Uterus (tissue), 4 donors: ENCODE data around the gene NDNF. TPM values are rescaled to one million over a fixed set of nuclear protein-coding genes. Genes with fewer than 3 reads are reported as not detected.

Experiments
- DNase-seq, 2 donors: peaks; one replicate each; pipeline ENCODE4 v3.0.0-alpha.2; 2019 to 2020
- H3K27ac ChIP-seq, 2 donors: fragments of 200-600 bp; sonication (generic); 1 replicate in 1 of 2; 2 replicates in 1 of 2; pipeline ENCODE4 v1.5.1; 2016 to 2018
- H3K27me3 ChIP-seq, 2 donors: fragments of 200-600 bp; sonication (generic); one replicate each; pipeline ENCODE4 v1.5.1; 2018 to 2019; ENCODE audit warnings: control low read depth in 1 of 2
- H3K36me3 ChIP-seq, 2 donors: fragments of 200-600 bp; sonication (generic); one replicate each; pipeline ENCODE4 v1.5.1; 2019; ENCODE audit warnings: control low read depth in 1 of 2
- H3K4me1 ChIP-seq, 2 donors: fragments of 200-600 bp; sonication (generic); one replicate each; pipeline ENCODE4 v1.5.1; 2018 to 2019; ENCODE audit warnings: control low read depth in 1 of 2
- H3K4me3 ChIP-seq, 2 donors: fragments of 200-600 bp; sonication (generic); 1 replicate in 1 of 2; 2 replicates in 1 of 2; pipeline ENCODE4 v1.5.1; 2018 to 2019; ENCODE audit warnings: mild to moderate bottlenecking in 1 of 2
- H3K9me3 ChIP-seq, 2 donors: fragments of 200-600 bp; sonication (generic); one replicate each; pipeline ENCODE4 v1.5.1; 2019; ENCODE audit warnings: control low read depth in 1 of 2
- POLR2A ChIP-seq, 2 donors: fragments of 450-650 bp; IDR thresholded peaks; one replicate each; pipeline ENCODE4 v1.6.1; 2016; ENCODE audit warnings: antibody characterized with exemption in 2 of 2, mild to moderate bottlenecking in 1 of 2, moderate library complexity in 1 of 2
- intact Hi-C: fragments of 100-400 bp; cut with DNase I; formaldehyde crosslinking; loops from one replicate; pipeline ENCODE4 v1.15.1; 2023; ENCODE audit warnings: low total_unique reads
- total RNA-seq, 4 donors: library from RNA; depleted of rRNA in 3 of 4; stranded (reverse); fragments of >200 nt in 3 of 4; gene quantifications; one replicate each; pipeline versions ENCODE4 v1.1.0 to v1.2.4, GENCODE V29; 2014 to 2023
- TF ChIP-seq, protein P1 (sequence below), 4 experiments: fragments of 200-600 bp in 2 of 4; fragments of 450-650 bp in 2 of 4; sonication (generic) in 2 of 4; IDR thresholded peaks; one replicate each; pipeline ENCODE4 v1.5.1; 2016 to 2019; ENCODE audit warnings: antibody characterized with exemption in 4 of 4, mild to moderate bottlenecking in 2 of 4, moderate library complexity in 1 of 4
- donor health status: DM: yes; HTN: yes; CAD: no.

NDNF gene
- total RNA-seq, 4 donors from 2014 or later: 1.5 to 10.9 (median 8.0) TPM

DNA sequence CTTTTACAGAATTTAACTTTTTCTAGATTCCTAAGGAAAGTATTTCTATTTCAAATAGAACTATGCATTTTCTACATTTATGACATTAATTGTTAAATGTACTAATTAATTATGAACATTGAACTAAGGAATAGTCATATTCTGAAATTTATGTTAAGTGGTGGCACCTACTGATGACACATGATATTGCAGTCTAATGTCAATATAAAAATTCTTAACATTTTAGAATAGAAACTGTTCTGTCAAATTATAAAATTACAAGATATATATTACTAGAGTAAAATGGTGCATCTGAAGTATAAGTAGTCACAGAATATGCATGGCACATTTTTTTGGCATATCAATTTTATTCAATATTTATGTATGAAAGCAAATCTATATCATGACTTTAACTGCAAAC lies 40.2 kb upstream of the NDNF start:
- Histone ChIP-seq H3K27me3 (no peaks in the 10 kb centered on the region), H3K36me3 (no peaks in the 10 kb centered on the region), H3K9me3 (no peaks in the 10 kb centered on the region), H3K4me3 (no peak overlapping the region), H3K4me1 (no peaks in the 10 kb centered on the region), H3K27ac (no peak overlapping the region)
- intact Hi-C loops: no loop called here
- TF ChIP-seq, protein P1, sequence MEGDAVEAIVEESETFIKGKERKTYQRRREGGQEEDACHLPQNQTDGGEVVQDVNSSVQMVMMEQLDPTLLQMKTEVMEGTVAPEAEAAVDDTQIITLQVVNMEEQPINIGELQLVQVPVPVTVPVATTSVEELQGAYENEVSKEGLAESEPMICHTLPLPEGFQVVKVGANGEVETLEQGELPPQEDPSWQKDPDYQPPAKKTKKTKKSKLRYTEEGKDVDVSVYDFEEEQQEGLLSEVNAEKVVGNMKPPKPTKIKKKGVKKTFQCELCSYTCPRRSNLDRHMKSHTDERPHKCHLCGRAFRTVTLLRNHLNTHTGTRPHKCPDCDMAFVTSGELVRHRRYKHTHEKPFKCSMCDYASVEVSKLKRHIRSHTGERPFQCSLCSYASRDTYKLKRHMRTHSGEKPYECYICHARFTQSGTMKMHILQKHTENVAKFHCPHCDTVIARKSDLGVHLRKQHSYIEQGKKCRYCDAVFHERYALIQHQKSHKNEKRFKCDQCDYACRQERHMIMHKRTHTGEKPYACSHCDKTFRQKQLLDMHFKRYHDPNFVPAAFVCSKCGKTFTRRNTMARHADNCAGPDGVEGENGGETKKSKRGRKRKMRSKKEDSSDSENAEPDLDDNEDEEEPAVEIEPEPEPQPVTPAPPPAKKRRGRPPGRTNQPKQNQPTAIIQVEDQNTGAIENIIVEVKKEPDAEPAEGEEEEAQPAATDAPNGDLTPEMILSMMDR (IDR thresholded peaks at IDR 0.05): no peak
- no peak for TF ChIP-seq POLR2A (IDR thresholded peaks at IDR 0.05)
- no peak for DNase-seq

DNA sequence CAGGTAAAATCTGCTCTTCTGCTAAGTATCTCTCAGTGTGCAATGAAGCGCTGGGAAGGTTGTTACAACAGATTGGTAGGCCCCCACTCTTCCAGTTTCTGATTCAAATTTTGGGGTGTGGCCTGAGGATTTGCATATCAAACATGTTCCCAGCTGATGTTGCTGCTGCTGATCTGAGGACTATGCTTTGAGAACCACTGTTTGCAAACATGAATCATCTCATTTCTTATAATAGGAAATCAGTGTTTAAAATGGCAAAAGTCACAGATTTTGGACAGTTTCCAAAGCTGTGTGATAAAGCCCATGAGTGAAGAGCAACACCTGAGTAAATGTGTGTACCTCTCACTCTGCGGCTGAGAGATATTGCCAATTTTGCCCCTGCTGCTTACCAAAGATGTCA lies 36.2 kb upstream of the NDNF start:
- Histone ChIP-seq H3K36me3 (no peaks in the 10 kb centered on the region), H3K9me3 (no peaks in the 10 kb centered on the region), H3K27me3 (no peaks in the 10 kb centered on the region), H3K4me3 (no peak overlapping the region), H3K27ac (no peak overlapping the region), H3K4me1 (no peaks in the 10 kb centered on the region)
- intact Hi-C loops: no loop called here
- TF ChIP-seq POLR2A (IDR thresholded peaks at IDR 0.05): no peak
- TF ChIP-seq, protein P1 (IDR thresholded peaks at IDR 0.05): no peak
- no peak for DNase-seq

DNA sequence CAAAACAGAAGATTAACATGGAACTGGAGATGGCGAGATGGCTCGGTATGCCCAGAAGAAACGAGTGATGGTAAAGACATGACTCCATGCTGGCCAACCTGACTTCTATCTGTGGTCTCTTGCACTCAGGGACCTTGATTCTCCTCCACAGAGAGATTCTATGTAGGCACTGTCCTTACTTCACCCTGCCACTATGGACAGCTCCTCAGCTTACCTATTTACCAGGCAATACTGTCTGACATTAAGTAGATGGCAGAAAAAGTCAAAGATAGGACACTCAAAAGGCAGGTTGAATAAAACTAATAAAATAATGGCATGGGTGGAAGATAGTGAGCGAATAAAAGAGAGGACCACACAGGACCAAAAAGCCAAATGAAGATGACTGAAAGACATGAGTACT lies 35.2 kb upstream of the NDNF start:
- Histone ChIP-seq H3K27me3 (no peaks in the 10 kb centered on the region), H3K27ac (no peak overlapping the region), H3K4me1 (no peaks in the 10 kb centered on the region), H3K9me3 (no peaks in the 10 kb centered on the region), H3K36me3 (no peaks in the 10 kb centered on the region), H3K4me3 (no peak overlapping the region)
- intact Hi-C loops: no loop called here
- TF ChIP-seq, protein P1 (IDR thresholded peaks at IDR 0.05): no peak
- no peak for TF ChIP-seq POLR2A (IDR thresholded peaks at IDR 0.05)
- no peak for DNase-seq

DNA sequence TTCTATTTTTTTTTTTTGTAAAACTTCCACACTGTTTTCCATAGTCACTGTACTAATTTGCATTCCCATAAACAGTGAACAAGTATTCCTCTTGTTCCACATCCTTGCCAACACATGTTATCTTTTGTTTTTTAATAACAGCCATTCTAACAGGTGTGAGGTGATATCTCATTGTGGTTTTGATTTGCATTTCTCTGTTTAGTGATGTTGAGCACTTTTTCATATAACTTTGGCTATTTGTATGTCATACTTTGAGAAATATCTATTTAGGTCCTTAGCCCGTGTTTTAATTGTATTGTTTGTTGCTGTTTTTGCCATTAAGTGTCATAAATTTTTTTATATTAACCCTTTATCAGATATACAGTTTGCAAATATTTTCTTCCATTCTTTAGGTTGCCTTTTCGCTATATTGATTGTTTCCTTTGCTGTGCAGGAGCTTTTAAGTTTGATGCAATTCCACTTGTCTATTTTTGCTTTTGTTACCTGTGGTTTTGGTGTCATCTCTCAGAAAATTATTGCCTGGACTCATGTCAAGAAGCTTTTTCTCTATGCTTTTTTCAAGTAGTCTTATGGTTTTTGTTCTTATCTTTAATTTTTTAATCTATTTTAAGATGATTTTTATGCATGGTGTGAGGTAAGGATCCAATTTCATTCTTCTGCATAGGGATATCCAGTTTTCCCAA lies 27.9 kb upstream of the NDNF start:
- intact Hi-C loops: no loop called here

DNA sequence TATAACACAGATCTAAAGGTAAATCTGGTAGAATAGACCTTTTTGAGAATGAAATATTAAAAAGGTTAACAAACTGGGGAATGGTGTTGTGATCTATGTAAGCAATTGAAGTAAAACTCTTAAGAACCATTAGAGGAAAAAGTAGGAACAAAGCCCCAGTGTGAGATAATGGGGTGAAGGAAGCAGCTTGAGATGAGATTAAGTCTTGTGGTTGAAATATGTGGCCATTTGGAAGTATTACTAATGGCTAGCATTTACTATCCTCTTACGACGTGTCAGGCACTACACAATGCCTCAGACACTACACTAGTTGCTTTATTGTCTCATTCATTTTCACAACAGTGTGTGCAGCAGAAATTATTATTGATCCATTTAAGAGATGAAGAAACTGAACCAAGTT lies 25.9 kb upstream of the NDNF start:
- Histone ChIP-seq H3K4me3 (no peak overlapping the region), H3K36me3 (no peaks in the 10 kb centered on the region), H3K4me1 (no peaks in the 10 kb centered on the region), H3K27ac (no peak overlapping the region), H3K9me3 (no peaks in the 10 kb centered on the region), H3K27me3 (no peaks in the 10 kb centered on the region)
- TF ChIP-seq, protein P1 (IDR thresholded peaks at IDR 0.05): no peak
- TF ChIP-seq POLR2A (IDR thresholded peaks at IDR 0.05): no peak
- no peak for DNase-seq
- intact Hi-C loops: no loop called here

More for the DNA sequence above, 27.9 kb upstream of the NDNF start:
- H3K4me3 ChIP-seq: no peak overlapping the region
- no peaks in the 10 kb centered on the region for H3K4me1 ChIP-seq
- DNase-seq: no peak
- no peaks in the 10 kb centered on the region for H3K9me3 ChIP-seq
- H3K36me3 ChIP-seq: no peaks in the 10 kb centered on the region
- no peaks in the 10 kb centered on the region for H3K27me3 ChIP-seq
- no peak overlapping the region for H3K27ac ChIP-seq
- TF ChIP-seq POLR2A (IDR thresholded peaks at IDR 0.05): no peak
- TF ChIP-seq, protein P1 (IDR thresholded peaks at IDR 0.05): no peak
